ENCODE measurements around the gene RREB1.

DNA sequence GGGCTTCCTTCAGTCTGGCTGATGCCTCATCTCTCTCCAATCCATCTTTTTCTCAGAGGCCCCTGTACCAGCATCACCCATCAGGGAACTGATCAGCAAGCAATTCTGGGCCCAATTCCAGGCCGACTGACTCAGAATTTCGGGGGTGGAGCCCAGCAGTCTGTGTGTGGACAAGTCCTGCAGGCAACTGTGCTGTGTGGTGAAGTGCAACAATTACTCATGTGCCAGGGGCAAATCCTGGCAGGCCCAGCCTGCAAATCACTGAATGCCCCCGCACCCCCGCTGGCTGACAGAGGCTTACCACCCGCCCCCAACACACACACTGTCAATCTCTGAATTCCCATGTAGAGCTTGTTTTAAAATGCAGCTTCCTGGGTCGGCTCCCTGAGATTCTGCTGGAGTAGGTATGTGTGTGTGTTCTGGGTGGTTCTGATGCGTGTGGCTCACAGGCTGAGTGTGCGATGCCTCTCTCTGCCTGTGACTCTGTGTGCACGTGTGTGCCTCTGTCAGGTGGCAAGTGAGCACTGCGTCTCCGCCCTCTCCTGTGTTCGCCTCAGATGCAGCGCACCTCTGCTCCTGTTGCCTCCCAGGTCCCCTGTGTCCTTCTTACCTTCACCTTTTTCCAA lies 159.8 kb downstream of the RREB1 start:
- TF ChIP-seq, protein P1, sequence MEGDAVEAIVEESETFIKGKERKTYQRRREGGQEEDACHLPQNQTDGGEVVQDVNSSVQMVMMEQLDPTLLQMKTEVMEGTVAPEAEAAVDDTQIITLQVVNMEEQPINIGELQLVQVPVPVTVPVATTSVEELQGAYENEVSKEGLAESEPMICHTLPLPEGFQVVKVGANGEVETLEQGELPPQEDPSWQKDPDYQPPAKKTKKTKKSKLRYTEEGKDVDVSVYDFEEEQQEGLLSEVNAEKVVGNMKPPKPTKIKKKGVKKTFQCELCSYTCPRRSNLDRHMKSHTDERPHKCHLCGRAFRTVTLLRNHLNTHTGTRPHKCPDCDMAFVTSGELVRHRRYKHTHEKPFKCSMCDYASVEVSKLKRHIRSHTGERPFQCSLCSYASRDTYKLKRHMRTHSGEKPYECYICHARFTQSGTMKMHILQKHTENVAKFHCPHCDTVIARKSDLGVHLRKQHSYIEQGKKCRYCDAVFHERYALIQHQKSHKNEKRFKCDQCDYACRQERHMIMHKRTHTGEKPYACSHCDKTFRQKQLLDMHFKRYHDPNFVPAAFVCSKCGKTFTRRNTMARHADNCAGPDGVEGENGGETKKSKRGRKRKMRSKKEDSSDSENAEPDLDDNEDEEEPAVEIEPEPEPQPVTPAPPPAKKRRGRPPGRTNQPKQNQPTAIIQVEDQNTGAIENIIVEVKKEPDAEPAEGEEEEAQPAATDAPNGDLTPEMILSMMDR (IDR thresholded peaks at IDR 0.05; ENCODE audit: low read depth, low read length, poor library complexity, severe bottlenecking): no peak
- TF ChIP-seq EZH2phosphoT487 (IDR thresholded peaks at IDR 0.05; ENCODE audit: borderline replicate concordance, low read length): no peak
